HG03460 (cell line): ENCODE results near the gene MED27.

Source experiments
- ATAC-seq: cut with Tn5 transposase; IDR thresholded peaks from one replicate; pipeline ENCODE4 v1.9.1; 2021; ENCODE audit not compliant: unreplicated experiment

Gene MED27

GRCh38 chr9:132002643-132003318 lies 76.9 kb downstream of the MED27 start:
- no peak for ATAC-seq

GRCh38 chr9:132001567-132001966 lies 78.1 kb downstream of the MED27 start:
- no peak for ATAC-seq

GRCh38 chr9:132000659-132001058 lies 79.0 kb downstream of the MED27 start:
- no peak for ATAC-seq

- no peak for ATAC-seq
Measured at GRCh38 chr9:131999692-132000551, 79.7 kb downstream of the MED27 start.

- no peak for ATAC-seq
Measured at GRCh38 chr9:131997779-131998178, 81.9 kb downstream of the MED27 start.

- no peak for ATAC-seq
Measured at GRCh38 chr9:131997076-131997475, 82.6 kb downstream of the MED27 start.

- no peak for ATAC-seq
Measured at GRCh38 chr9:131995382-131995781, 84.3 kb downstream of the MED27 start.

GRCh38 chr9:131994364-131995125 lies 85.1 kb downstream of the MED27 start:
- ATAC-seq, result no peak

GRCh38 chr9:131992906-131993657 lies 86.6 kb downstream of the MED27 start:
- ATAC-seq, result no peak

- no peak for ATAC-seq
Measured at GRCh38 chr9:131987232-131987631, 92.4 kb downstream of the MED27 start.

GRCh38 chr9:131986576-131986975 lies 93.1 kb downstream of the MED27 start:
- ATAC-seq, result no peak

GRCh38 chr9:131986089-131986488 lies 93.6 kb downstream of the MED27 start:
- no peak for ATAC-seq

GRCh38 chr9:131984564-131984963 lies 95.1 kb downstream of the MED27 start:
- ATAC-seq, result no peak

GRCh38 chr9:131982671-131983239 lies 96.9 kb downstream of the MED27 start:
- ATAC-seq, result no peak

GRCh38 chr9:131982102-131982501 lies 97.6 kb downstream of the MED27 start:
- ATAC-seq, result no peak

GRCh38 chr9:131981116-131981776 lies 98.4 kb downstream of the MED27 start:
- no peak for ATAC-seq

GRCh38 chr9:131980267-131981016 lies 99.2 kb downstream of the MED27 start:
- no peak for ATAC-seq

- ATAC-seq, result no peak
Measured at GRCh38 chr9:131977109-131977838, 102.4 kb downstream of the MED27 start.
